ENCODE results near the gene BAX.

DNA sequence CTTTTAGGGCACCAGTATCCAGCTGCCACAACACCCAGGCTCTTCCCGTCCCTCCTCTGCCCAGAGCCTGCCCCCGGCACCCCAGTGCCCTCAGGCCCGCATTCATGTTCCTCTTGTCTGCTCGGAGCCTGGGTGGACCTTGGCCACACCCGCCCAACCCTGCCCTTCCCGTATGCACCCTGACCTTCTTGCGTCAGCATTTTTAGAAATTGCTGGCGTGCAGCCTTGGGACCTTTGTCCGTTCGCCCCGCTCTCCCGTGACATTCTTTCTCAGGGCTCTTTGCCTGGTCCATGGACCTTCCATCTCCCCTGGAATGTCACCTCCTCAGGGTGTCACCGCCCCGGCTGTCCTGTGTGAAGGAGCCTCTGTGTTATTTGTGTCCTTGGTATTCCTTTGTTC lies 47.0 kb upstream of the BAX start:
- TF ChIP-seq EZH2 (optimal IDR thresholded peaks at IDR 0.05; ENCODE audit: low read depth, low read length): no peak
- TF ChIP-seq, protein P1, sequence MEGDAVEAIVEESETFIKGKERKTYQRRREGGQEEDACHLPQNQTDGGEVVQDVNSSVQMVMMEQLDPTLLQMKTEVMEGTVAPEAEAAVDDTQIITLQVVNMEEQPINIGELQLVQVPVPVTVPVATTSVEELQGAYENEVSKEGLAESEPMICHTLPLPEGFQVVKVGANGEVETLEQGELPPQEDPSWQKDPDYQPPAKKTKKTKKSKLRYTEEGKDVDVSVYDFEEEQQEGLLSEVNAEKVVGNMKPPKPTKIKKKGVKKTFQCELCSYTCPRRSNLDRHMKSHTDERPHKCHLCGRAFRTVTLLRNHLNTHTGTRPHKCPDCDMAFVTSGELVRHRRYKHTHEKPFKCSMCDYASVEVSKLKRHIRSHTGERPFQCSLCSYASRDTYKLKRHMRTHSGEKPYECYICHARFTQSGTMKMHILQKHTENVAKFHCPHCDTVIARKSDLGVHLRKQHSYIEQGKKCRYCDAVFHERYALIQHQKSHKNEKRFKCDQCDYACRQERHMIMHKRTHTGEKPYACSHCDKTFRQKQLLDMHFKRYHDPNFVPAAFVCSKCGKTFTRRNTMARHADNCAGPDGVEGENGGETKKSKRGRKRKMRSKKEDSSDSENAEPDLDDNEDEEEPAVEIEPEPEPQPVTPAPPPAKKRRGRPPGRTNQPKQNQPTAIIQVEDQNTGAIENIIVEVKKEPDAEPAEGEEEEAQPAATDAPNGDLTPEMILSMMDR (IDR thresholded peaks at IDR 0.05; ENCODE audit: low read length): no peak
